ENCODE data around the gene SKAP1. TPM values are rescaled to one million over a fixed set of nuclear protein-coding genes. Genes with fewer than 3 reads are reported as not detected.

The SKAP1 gene
- 10 to 100 TPM; 52.8 to 53.2 TPM for total RNA-seq

DNA sequence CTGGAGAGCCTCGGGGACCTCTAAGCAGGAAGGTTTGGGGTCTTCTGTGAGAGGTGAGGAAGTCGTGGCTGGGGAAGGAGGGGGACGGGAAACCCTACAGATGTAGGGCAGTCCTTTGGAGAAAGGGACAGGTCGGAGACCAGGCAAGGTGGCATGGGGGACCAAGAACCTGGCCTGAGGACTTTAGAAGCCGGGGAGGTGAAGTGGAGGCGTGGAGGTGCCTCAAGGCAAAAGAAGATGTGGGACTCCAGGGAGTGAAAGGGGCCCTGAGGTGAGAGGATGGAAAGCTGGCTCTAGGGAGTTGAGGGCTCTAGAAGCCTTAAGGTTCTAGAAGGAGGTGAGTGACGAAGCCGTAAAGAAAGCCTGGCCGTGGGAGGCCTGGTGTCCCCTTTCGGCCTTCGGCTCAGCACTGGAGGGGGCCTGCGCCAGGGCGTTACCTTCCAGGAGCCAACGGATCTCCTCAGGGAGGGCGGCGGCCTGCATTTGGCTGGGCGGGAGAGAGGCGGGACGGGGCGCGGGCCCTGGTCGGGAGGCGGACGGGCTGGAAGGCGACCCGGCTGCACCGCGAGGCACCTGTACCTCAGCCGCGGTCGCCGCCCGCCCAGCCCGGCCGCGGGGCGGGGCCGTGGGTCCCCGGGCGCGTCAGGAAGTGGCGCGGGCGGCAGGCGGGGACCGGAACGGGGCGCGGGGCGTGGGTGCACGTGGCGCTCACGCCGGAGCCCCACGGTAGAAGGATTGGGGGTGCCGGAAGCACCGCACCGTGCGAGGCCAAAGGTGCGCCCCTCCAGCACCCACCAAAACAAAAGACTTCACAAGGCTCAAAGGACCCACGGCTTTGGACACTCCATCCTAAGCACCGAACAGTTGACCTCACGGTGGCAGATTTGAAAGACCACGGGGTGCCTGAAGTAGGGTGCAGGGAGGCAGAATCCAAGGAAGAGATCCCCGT lies at the start of gene SKAP1:
Gene SKAP1, minus strand, starts transcription at position 577 of the 949 bp plus-strand sequence.
- ChIA-PET POLR2A (interaction anchor here (1.7 kb wide), 1 partner anchor 10 kb away, joined by 5 read pairs; no protein-coding TSS in a partner anchor), CTCF (interaction anchor here (1.0 kb wide), 1 partner anchor 792 kb away, joined by 3 read pairs; no protein-coding TSS in a partner anchor)

DNA sequence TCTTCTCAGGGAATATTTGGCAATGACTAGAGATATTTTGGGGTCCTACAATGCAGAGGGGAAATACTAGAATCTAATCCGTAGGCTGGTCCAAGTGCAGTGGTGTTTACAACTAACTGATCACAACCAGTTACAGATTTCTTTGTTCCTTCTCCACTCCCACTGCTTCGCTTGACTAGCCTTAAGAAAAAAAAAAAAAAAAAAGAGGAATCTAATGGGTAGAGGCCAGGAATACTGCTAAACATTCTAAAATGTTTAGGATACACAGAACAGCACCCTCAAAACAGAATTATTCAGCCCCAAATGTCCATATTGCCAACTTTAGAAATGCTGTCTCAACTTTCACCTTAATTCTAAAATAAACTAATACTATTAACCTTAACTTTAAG lies 49.0 kb upstream of the SKAP1 start:
- ChIA-PET POLR2A (no interaction called here), CTCF (no interaction called here)

DNA sequence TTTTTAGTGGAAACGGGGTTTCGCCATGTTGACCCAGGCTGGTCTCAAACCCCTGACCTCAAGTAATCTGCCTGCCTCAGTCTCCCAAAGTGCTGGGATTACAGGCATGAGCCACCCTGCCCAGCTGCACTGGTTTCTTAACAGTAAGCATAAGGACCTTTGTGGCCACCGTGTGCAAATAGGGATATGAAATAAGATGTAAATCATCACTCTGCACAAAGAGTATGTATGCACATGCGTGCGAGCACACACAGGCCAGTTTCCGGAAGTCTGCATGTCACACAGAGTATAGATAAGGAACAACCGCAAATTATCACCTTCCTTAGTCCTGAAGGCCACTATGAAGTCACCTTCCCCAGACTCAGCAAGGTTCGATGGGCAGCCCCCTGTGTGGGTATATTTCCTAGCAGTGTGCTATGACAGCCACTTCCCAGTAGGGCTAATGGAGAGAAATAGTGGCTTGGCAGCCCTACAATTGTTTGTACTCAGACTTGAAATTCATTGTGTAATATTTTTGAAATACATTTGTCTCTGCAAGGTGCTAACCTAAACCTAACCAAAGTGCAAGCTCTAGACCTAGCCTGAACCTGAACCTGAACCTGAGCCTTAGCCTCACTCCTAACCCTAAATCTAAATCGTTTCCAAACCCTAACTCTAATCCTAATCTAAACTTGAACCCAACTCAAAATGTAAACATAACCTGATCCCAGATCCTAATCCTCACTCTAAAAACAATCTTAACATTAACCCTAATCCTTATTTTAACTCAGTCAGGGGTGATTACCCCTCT lies 48.4 kb upstream of the SKAP1 start:
- POLR2A ChIA-PET = no interaction called here

DNA sequence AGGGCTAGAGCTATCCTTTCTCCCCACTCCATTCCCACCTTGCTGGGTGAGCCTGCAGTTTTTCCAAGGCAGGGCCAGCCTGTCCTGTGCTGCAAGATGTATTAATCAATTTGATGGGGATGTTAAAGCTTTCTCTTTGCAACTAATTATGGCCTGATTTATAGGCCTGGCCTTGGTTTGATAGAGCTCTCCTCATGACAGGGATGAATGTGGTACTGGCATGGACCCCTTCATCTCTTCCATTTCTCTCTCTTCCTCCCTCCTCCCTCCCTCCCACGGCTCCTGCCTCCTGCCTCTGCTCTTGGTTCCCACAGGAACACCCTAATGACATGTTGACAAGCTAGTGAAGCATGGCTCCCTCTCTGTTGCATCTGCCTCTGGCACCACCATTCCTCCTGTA lies 47.2 kb upstream of the SKAP1 start:
- ChIA-PET CTCF (interaction anchor here (1.1 to 1.5 kb wide), 2 partner anchors 14 to 16 kb away, joined by 4 to 5 read pairs; no protein-coding TSS in a partner anchor), POLR2A (no interaction called here)

More for the DNA sequence above, 48.4 kb upstream of the SKAP1 start:
- CTCF ChIA-PET = no interaction called here

DNA sequence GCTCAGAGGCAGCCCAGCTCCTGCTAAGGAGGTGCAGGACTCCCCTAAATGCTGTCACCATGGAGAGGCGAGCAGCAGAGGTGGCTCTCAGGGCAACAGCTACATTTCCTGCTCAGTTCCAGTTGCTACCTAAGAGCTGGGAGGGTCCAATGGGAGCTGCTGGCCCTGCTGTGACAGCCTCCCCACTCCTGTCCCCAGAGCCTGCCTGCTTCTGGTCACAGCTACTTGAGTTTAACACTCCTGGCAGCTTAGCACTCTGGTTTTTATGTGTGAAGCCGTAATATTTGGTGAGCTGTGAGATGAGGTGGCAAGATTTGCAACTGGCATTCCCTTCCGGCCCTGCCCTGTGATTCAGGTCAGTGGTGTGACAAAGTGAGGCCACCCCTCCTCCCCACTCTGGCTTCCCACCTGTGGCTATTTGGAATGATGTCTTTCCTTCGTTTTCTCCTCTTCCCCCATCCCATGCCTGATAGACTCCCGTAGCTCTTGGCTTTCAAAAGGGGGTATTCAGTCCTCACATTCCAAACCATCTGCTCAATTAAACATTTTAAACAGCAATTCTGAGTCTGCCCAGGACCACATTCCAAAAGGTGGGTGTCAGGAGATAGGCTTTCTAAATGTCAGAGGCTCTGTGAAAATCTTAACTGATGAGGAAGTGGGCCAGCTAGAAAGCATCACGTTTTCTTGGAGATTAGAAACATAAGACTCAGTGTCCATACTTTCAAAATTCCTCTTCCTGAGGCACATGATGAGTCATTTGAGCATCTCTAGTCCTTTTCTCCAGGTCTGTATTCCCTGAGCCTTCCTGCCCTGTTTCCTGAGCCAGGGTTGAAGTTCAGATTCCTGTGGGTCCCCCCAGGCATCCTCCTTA lies 42.6 kb upstream of the SKAP1 start:
- ChIA-PET CTCF (interaction anchor here (1.1 kb wide), 1 partner anchor 16 kb away, joined by 4 read pairs; no protein-coding TSS in a partner anchor), POLR2A (interaction anchor here (0.6 kb wide), 1 partner anchor 16 kb away, joined by 5 read pairs; no protein-coding TSS in a partner anchor)

DNA sequence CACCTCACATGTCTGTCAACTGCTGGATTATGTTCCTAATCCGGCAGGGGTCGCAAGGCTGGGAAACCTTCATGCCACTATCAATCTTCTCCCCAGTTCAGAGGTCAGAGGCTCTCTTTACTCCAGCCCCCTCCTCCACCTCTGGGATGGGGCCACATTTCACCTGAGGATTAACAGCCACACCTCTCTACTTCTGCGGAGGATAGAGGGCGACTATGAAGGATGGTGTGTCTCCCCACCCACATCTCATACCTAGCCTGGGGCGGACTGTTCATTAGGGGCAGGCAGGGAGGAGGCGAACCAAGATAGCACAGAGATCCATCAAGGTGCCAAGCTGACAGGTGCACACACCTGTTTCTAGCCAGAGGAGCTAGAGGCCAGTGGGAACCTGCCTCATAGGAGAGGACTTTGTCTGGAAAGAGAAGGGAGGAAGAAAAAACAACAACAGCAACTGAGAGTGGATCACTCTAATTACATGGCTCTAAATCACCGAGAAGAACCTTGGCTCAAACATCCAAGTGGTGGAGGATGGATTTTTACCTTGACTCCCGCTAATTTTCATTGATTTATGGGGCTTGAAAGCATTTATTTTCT lies 41.9 kb upstream of the SKAP1 start:
- ChIA-PET CTCF (interaction anchor here (0.9 to 1.1 kb wide), 2 partner anchors 14 to 15 kb away, joined by 4 read pairs; no protein-coding TSS in a partner anchor), POLR2A (interaction anchor here (0.6 kb wide), 1 partner anchor 17 kb away, joined by 5 read pairs; no protein-coding TSS in a partner anchor)

DNA sequence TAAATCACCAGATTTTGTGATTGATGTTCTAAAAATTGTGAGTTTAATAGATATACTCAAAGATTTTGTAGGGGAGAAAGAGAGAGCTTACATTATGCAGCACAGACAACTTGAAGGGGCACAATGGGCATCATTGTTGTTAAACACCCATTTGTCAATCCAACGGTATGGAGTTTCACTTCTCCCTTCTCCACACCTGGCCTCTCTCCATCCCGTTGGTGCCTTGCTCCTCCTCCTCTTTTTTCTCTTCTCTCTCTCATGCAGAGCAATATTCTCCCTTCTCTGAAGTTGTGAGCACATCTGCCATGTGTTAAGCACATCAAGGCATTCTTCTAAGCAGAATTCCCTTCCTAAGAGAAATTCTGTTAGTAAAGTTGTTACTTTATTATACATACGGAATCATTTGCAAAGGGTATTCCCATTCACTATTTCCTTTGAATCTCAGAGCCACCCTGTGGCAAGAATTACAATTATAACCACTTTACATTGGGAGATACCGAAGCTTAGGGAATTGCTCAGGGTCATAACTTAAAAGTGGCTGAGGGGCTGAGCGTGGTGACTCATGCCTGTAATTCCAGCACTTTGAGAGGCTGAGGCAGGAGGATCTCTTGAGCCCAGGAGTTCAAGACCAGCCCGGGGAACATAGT lies 40.5 kb upstream of the SKAP1 start:
- POLR2A ChIA-PET = interaction anchor here (0.6 kb wide), 1 partner anchor 76 kb away, joined by 3 read pairs; no protein-coding TSS in a partner anchor
- CTCF ChIA-PET = interaction anchor here (0.7 to 1.2 kb wide), 2 partner anchors 8 to 14 kb away, joined by 3 to 4 read pairs; no protein-coding TSS in a partner anchor

DNA sequence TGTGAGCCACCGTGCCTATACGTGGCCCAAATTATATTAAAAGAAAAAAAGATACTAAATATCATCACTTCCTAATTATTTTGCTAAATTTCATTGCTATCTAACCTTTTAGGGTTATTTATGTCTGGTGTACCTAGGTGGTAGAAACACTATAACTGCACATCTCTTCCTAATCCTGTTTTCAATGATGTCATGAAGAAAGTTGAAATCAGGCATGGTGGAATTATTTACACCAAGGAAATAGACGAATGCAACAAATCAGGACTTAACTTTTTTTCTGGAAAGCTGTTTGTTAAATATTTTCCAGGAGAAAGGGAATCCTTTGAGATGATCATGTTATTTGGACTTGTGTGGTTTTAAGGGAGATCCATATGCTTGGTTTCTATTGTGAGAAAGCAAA lies 39.2 kb upstream of the SKAP1 start:
- CTCF ChIA-PET = interaction anchor here (0.6 kb wide), 1 partner anchor 122 kb away, joined by 3 read pairs; no protein-coding TSS in a partner anchor
- POLR2A ChIA-PET = no interaction called here

DNA sequence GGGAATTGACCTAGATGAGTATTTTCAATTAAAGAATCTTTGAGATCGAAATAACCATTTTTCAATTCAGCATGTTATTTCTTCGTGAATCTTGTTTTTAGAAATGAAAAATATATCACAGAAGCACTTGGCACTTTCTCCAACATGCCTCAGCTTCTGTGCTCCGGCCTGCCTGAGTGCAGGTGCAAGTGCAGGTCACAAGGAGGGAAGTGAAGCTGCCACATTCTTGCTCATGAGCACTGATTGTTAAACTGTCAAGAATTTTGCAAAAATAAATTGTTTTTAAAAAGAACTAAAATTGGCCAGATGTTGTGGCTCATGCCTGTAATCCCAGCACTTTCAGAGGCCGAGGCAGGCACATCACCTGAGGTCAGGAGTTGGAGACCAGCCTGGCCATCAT lies 38.3 kb upstream of the SKAP1 start:
- ChIA-PET POLR2A (no interaction called here), CTCF (no interaction called here)

DNA sequence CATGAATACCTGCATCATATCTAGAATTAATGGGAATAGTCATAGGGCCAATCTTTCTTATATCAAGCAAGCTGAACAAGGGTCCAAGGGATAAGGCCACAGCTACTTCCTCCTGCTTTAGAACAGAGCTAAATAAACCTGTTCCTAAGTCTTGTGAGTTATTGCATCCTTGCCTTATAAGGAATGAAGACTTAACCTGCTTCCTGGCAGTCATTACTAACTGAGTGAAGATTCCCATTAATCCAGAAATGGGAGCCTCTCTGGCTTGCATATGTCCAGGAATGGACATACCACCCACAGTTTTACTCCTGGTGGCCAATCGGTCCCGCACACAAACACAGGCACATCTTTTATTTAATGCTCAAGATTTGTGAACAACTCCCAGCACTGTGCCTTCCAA lies 35.9 kb upstream of the SKAP1 start:
- ChIA-PET POLR2A (no interaction called here), CTCF (interaction anchor here (0.9 kb wide), 1 partner anchor 127 kb away, joined by 3 read pairs; the partner anchor contains the start of gene HOXB5)

DNA sequence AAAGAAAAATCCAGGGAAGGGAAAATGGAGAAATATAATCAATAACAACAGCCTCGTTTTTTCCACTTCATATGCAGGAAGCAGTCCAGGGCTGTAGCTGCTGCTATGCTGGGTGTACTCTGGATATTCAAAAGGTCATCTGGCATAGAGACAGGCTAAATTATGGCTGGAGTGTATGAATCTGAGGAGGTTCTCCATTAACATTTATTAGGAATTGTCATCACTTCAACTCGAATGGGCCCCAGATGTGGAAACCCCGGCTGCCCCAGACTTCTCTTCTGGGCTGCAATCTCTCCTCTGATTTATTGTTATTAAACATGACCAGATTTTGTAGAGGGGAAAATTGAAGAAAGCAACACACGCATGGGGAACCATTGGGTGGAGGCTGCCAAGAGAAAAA lies 33.5 kb upstream of the SKAP1 start:
- ChIA-PET POLR2A (no interaction called here), CTCF (interaction anchor here (1.9 kb wide), 1 partner anchor 14 kb away, joined by 5 read pairs; no protein-coding TSS in a partner anchor)

DNA sequence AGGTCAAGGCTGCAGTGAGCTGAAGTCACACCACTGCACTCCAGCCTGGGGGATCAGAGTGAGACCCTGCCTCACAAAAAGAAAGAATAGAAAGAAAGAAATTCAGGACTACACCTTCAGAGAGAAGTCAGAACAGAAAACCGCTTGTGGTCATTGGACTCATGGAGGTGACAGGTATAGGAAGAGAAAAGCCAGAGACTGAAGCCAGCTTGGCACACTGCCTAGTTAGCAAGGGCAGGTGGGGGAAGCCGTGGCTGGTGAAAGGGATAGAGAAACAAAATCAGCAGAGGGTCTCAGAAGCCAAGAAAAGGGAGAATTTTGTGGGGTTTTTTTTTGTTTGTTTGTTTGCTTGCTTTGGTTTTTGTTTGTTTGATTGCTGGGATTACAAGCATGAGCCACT lies 32.9 kb upstream of the SKAP1 start:
- POLR2A ChIA-PET = no interaction called here
- CTCF ChIA-PET = interaction anchor here (1.3 to 1.9 kb wide), 2 partner anchors 8 to 14 kb away, joined by 4 to 5 read pairs; no protein-coding TSS in a partner anchor

DNA sequence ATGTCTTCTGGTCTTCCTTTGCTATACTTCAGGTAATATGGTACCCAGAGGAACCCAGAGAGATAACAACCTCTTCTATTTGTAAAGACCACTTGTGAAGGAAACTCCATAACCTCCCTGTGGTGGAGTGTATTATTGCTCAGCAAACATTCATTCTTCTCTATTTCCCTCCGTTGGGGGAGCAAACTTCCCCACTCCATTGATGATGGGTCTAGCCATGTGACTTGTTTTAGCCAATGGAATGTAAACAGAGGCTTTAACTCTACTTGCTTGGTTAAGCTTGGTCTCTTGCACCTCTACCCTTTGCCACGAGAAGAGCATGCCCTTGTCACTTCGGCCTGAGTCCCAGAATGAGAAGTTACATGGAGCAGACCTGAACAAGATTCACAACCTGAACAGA lies 30.0 kb upstream of the SKAP1 start:
- POLR2A ChIA-PET = no interaction called here
- CTCF ChIA-PET = interaction anchor here (1.4 to 1.7 kb wide), 2 partner anchors 68 to 108 kb away, joined by 5 read pairs; no protein-coding TSS in a partner anchor

DNA sequence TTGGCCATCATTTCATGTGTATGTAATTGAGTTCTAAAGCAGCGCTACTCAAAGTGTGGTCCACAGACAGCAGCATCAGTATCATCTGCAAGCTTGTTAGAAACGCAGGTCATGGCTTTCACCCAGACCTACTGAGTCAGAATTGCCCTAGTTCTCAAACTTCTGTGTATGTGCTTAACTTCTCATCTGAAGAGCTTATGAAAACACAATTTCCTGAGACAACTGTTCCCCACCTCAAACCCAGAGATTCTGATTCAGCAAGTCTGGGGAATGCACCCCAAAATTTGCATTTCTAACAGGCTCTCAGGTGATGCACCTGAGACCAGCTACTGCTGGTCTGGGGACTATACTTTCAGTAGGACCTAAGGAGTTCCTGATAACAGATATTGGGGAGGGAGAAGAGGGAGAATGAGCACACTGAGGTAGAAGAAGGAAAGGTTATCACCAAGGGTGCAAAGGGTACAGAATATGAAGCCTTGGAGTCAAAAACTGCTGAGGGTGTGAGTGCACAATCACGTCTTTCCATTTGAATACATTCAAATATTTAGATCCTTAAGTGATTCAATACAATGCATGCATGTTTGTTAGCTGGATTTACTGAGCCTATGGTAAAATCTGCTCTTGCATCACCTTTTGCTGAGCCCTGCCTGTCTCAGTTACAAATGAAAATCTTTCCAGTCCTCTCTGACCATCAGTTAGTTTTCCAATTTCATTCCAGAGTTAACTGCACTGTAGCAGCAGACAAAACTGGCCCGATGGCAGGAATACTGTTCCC lies 29.2 kb upstream of the SKAP1 start:
- CTCF ChIA-PET = interaction anchor here (0.7 to 1.7 kb wide), 4 partner anchors 19 to 107 kb away, joined by 3 to 5 read pairs (median 4); no protein-coding TSS in a partner anchor

DNA sequence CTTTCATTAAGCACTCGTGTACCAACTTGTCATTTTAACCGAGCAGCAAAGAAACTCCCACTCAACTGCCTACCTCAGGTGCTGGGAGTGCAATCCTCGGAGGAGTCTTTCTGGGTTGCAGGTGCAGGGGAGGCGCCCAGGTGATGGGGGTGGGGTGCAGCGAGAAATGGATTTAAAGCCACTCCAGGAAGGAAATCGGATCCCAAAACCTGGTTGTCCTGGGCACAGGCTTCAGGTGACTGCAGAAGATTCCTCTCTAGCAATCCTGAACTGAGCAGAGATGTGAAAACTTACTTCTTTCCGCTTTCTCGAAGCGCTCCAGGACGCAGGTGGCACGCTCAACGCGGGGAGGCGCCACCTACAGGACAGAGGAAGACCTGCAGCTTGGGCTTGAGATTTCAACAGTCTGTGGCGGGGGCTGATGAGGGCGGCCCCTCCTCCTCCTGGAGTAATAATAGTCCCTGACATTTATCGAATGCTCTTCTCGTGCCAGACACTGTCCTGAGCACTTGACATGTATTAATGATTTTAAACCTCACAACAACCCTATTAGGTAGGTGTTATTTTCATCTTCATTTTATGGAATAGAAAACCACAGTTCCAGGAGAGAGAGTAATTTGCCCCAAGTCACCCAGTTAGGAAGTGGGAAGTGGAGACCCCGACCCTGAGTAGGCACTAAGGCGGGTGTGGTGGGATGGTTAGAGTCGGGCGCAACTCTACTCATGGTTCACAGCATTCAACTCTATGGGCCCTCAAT lies 27.2 kb upstream of the SKAP1 start:
- CTCF ChIA-PET = interaction anchor here (0.6 to 2.3 kb wide), 16 partner anchors 14 to 215 kb away, joined by 3 to 12 read pairs (median 4); no protein-coding TSS in a partner anchor
- POLR2A ChIA-PET = no interaction called here

More for the DNA sequence above, 29.2 kb upstream of the SKAP1 start:
- POLR2A ChIA-PET = no interaction called here

DNA sequence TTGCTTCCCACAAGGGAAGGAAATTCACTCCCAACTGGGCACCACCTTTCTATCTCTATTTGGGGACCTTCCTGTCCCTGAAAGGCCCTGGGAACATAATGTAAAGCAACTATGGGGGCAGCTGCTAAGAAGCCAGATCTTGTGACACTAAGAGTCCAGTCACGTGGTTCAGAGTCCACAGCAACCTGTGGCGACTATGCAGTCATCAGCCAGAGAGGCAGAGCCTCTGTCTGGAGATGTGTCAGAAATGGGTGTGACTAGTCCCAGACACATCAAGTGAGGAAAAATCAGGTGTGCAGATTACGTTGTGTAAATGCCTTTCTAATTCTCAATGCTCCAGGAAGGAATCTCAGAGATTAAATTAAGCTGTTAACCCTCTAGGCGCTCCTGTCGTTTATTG lies 26.6 kb upstream of the SKAP1 start:
- ChIA-PET CTCF (interaction anchor here (0.8 to 2.3 kb wide), 14 partner anchors 14 to 214 kb away, joined by 3 to 12 read pairs (median 4); no protein-coding TSS in a partner anchor), POLR2A (no interaction called here)
